Measurements from ENCODE around the gene MRPS26. TPM values are rescaled to one million over a fixed set of nuclear protein-coding genes. Genes with fewer than 3 reads are reported as not detected.

MRPS26 gene
- polyA plus RNA-seq, 5 donors: 34.1 to 70.1 (median 46.3) TPM

Other genes starting within 250 kb of the MRPS26 start
- 10 to 100 TPM; 69.4 to 86.4 (median 74.6) TPM for gene CPXM1, start 245.4 kb upstream of the MRPS26 start, polyA plus RNA-seq (ENCODE audit: insufficient read depth in 1 of 5, insufficient read length in 5 of 5, low replicate concordance in 1 of 5)
- not detected for gene C20orf141, start 231.1 kb upstream of the MRPS26 start, polyA plus RNA-seq (ENCODE audit: insufficient read depth in 1 of 5, insufficient read length in 5 of 5, low replicate concordance in 1 of 5)
- gene TMEM239, start 229.7 kb upstream of the MRPS26 start, polyA plus RNA-seq (ENCODE audit: insufficient read depth in 1 of 5, insufficient read length in 5 of 5, low replicate concordance in 1 of 5): under 1 TPM in 4 of 5 donors, not detected in 1; 0.03 to 0.06 (median 0.04) TPM
- 10 to 100 TPM; 41.5 to 68.8 (median 61.8) TPM for gene PCED1A, start 205.4 kb upstream of the MRPS26 start, polyA plus RNA-seq (ENCODE audit: insufficient read depth in 1 of 5, insufficient read length in 5 of 5, low replicate concordance in 1 of 5)
- 10 to 100 TPM; 30.5 to 40.2 (median 35.7) TPM for gene VPS16, start 205.3 kb upstream of the MRPS26 start, polyA plus RNA-seq (ENCODE audit: insufficient read depth in 1 of 5, insufficient read length in 5 of 5, low replicate concordance in 1 of 5)
- gene PTPRA, start 172.6 kb upstream of the MRPS26 start, polyA plus RNA-seq (ENCODE audit: insufficient read depth in 1 of 5, insufficient read length in 5 of 5, low replicate concordance in 1 of 5): 10 to 100 TPM; 74.5 to 98.7 (median 92.2) TPM
- gene GNRH2, start 2.4 kb upstream of the MRPS26 start, polyA plus RNA-seq (ENCODE audit: insufficient read depth in 1 of 5, insufficient read length in 5 of 5, low replicate concordance in 1 of 5): under 1 TPM; 0.31 to 0.63 (median 0.50) TPM
- not detected for gene OXT, start 25.6 kb downstream of the MRPS26 start, polyA plus RNA-seq (ENCODE audit: insufficient read depth in 1 of 5, insufficient read length in 5 of 5, low replicate concordance in 1 of 5)
- gene AVP, start 38.7 kb downstream of the MRPS26 start, polyA plus RNA-seq (ENCODE audit: insufficient read depth in 1 of 5, insufficient read length in 5 of 5, low replicate concordance in 1 of 5): not detected
- gene FASTKD5, start 113.8 kb downstream of the MRPS26 start, polyA plus RNA-seq (ENCODE audit: insufficient read depth in 1 of 5, insufficient read length in 5 of 5, low replicate concordance in 1 of 5): 10 to 100 TPM; 10.4 to 15.2 (median 12.3) TPM
- gene UBOX5, start 113.8 kb downstream of the MRPS26 start, polyA plus RNA-seq (ENCODE audit: insufficient read depth in 1 of 5, insufficient read length in 5 of 5, low replicate concordance in 1 of 5): 10 to 100 TPM in 1 of 5 donors, 1 to 10 TPM in 4; 8.5 to 11.1 (median 9.2) TPM
- gene LZTS3, start 127.5 kb downstream of the MRPS26 start, polyA plus RNA-seq (ENCODE audit: insufficient read depth in 1 of 5, insufficient read length in 5 of 5, low replicate concordance in 1 of 5): 10 to 100 TPM in 2 of 5 donors, 1 to 10 TPM in 3; 7.4 to 12.0 (median 8.3) TPM
- gene DDRGK1, start 158.6 kb downstream of the MRPS26 start, polyA plus RNA-seq (ENCODE audit: insufficient read depth in 1 of 5, insufficient read length in 5 of 5, low replicate concordance in 1 of 5): 10 to 100 TPM; 38.9 to 56.6 (median 50.9) TPM
- 10 to 100 TPM; 33.9 to 71.5 (median 50.4) TPM for gene ITPA, start 163.4 kb downstream of the MRPS26 start, polyA plus RNA-seq (ENCODE audit: insufficient read depth in 1 of 5, insufficient read length in 5 of 5, low replicate concordance in 1 of 5)
- gene SLC4A11, start 193.1 kb downstream of the MRPS26 start, polyA plus RNA-seq (ENCODE audit: insufficient read depth in 1 of 5, insufficient read length in 5 of 5, low replicate concordance in 1 of 5): 1 to 10 TPM in 2 of 5 donors, under 1 TPM in 3; 0.74 to 1.3 (median 0.86) TPM

Measured in right lung (tissue), 5 donors.